AG09319 (cell line): ENCODE results near the gene ROBO1.

Source experiments
- DNase-seq: peaks from one replicate; pipeline ENCODE4 v3.0.0-alpha.2; 2010; ENCODE audit warnings: low read depth; ENCODE audit errors: extremely low read depth
- CTCF ChIP-seq: IDR thresholded peaks from 2 replicates; pipeline ENCODE4 v1.5.1; 2011; ENCODE audit warnings: low read depth, mild to moderate bottlenecking, inconsistent platforms, low read length, moderate library complexity

ROBO1 gene

GRCh38 chr3:79016587-79017376 lies 751.0 kb downstream of the ROBO1 start:
- DNase-seq = no peak
- TF ChIP-seq CTCF = no peak

GRCh38 chr3:79015854-79016253 lies 751.9 kb downstream of the ROBO1 start:
- no peak for TF ChIP-seq CTCF
- no peak for DNase-seq

GRCh38 chr3:79012946-79013362 lies 754.8 kb downstream of the ROBO1 start:
- DNase-seq = no peak
- no peak for TF ChIP-seq CTCF

- no peak for TF ChIP-seq CTCF
- no peak for DNase-seq
Measured at GRCh38 chr3:79012530-79012913, 755.3 kb downstream of the ROBO1 start.

GRCh38 chr3:79011821-79012529 lies 755.8 kb downstream of the ROBO1 start:
- no peak for DNase-seq
- no peak for TF ChIP-seq CTCF

GRCh38 chr3:79009861-79010260 lies 757.9 kb downstream of the ROBO1 start:
- no peak for TF ChIP-seq CTCF
- no peak for DNase-seq

GRCh38 chr3:79006077-79006476 lies 761.7 kb downstream of the ROBO1 start:
- no peak for DNase-seq
- no peak for TF ChIP-seq CTCF
